Sigmoid colon (tissue), 4 donors: ENCODE measurements around the gene ATP13A5.

Experiments used
- CTCF ChIP-seq, 4 experiments: fragments of 450-650 bp in 3 of 4; fragments of 200-600 bp in 1 of 4; IDR thresholded peaks; one replicate each; pipeline ENCODE4 v1.5.1; 2016 to 2019; ENCODE audit warnings: antibody characterized with exemption in 4 of 4, mild to moderate bottlenecking in 3 of 4, moderate library complexity in 2 of 4
- POLR2A ChIP-seq, 2 donors: fragments of 450-650 bp; IDR thresholded peaks; one replicate each; pipeline ENCODE4 v1.6.1; 2016; ENCODE audit warnings: antibody characterized with exemption in 2 of 2, mild to moderate bottlenecking in 2 of 2, moderate library complexity in 2 of 2
- POLR2AphosphoS5 ChIP-seq, 4 donors: sonication (generic); formaldehyde crosslinking; IDR thresholded peaks; one replicate each; pipeline ENCODE4 v1.6.1; 2017; ENCODE audit warnings: antibody characterized with exemption in 4 of 4

GRCh38 chr3:193330555-193331204 is 47.9 kb downstream of the ATP13A5 start:
- TF ChIP-seq POLR2A (IDR thresholded peaks at IDR 0.05) (no peak), CTCF (IDR thresholded peaks at IDR 0.05) (no peak), POLR2AphosphoS5 (IDR thresholded peaks at IDR 0.05) (no peak)
